HG02840 (cell line): Measurements from ENCODE around the gene CRYBG1.
"Not testable (repeated sequence)": the region's sequence is repeated elsewhere in the genome, so short reads cannot be mapped to it uniquely, and the experiment has no call there.

Experiments
- ATAC-seq: cut with Tn5 transposase; IDR thresholded peaks from one replicate; pipeline ENCODE4 v1.9.1; 2021; ENCODE audit warnings: mild to moderate bottlenecking, moderate library complexity, moderate number of reproducible peaks; ENCODE audit not compliant: unreplicated experiment, low FRiP score

Gene CRYBG1

GRCh38 chr6:106540432-106540831 lies 179.9 kb downstream of the CRYBG1 start:
- ATAC-seq = no peak

GRCh38 chr6:106540907-106541306 lies 180.4 kb downstream of the CRYBG1 start:
- no peak for ATAC-seq

GRCh38 chr6:106546261-106546690 lies 185.8 kb downstream of the CRYBG1 start:
- no peak for ATAC-seq

- ATAC-seq = no peak
Observed at GRCh38 chr6:106546691-106547414, 186.3 kb downstream of the CRYBG1 start.

- no peak for ATAC-seq
Observed at GRCh38 chr6:106547601-106548453, 187.3 kb downstream of the CRYBG1 start.

- ATAC-seq = not testable (repeated sequence)
Observed at GRCh38 chr6:106548926-106549455, 188.5 kb downstream of the CRYBG1 start.

- no peak for ATAC-seq
Observed at GRCh38 chr6:106549521-106549920, 189.0 kb downstream of the CRYBG1 start.

- no peak for ATAC-seq
Observed at GRCh38 chr6:106551155-106551554, 190.6 kb downstream of the CRYBG1 start.

GRCh38 chr6:106553440-106553839 lies 192.9 kb downstream of the CRYBG1 start:
- ATAC-seq = no peak

- no peak for ATAC-seq
Observed at GRCh38 chr6:106555767-106556166, 195.2 kb downstream of the CRYBG1 start.

GRCh38 chr6:106556368-106556960 lies 195.9 kb downstream of the CRYBG1 start:
- no peak for ATAC-seq

- no peak for ATAC-seq
Observed at GRCh38 chr6:106557837-106558236, 197.3 kb downstream of the CRYBG1 start.

GRCh38 chr6:106558364-106558763 lies 197.8 kb downstream of the CRYBG1 start:
- no peak for ATAC-seq

GRCh38 chr6:106559659-106560058 lies 199.1 kb downstream of the CRYBG1 start:
- ATAC-seq = not testable (repeated sequence)

GRCh38 chr6:106560996-106561685 lies 200.6 kb downstream of the CRYBG1 start:
- no peak for ATAC-seq

- no peak for ATAC-seq
Observed at GRCh38 chr6:106561686-106562405, 201.3 kb downstream of the CRYBG1 start.

GRCh38 chr6:106563614-106564013 lies 203.1 kb downstream of the CRYBG1 start:
- no peak for ATAC-seq

- no peak for ATAC-seq
Observed at GRCh38 chr6:106564476-106564875, 204.0 kb downstream of the CRYBG1 start.

- ATAC-seq = no peak
Observed at GRCh38 chr6:106568530-106568929, 208.0 kb downstream of the CRYBG1 start.

GRCh38 chr6:106569428-106569827 lies 208.9 kb downstream of the CRYBG1 start:
- ATAC-seq = no peak
